Measurements from ENCODE around the gene MSRB2.
"Not testable (repeated sequence)": the region's sequence is repeated elsewhere in the genome, so short reads cannot be mapped to it uniquely, and the experiment has no call there.

The MSRB2 gene

GRCh38 chr10:23095404-23095965, at the start of gene MSRB2:
Gene MSRB2 (plus strand): TSS chr10:23095579. CDS start chr10:23095609, 30 bp downstream.
- DNase-seq (ENCODE audit: low spot score), result peak; percentile 96

GRCh38 chr10:23046027-23046426, 49.4 kb upstream of the MSRB2 start:
- no peak for DNase-seq (ENCODE audit: low spot score)

- no peak for DNase-seq (ENCODE audit: low spot score)
These were observed 48.0 kb upstream of the MSRB2 start for GRCh38 chr10:23047201-23048050.

GRCh38 chr10:23048191-23048590, 47.2 kb upstream of the MSRB2 start:
- no peak for DNase-seq (ENCODE audit: low spot score)

- no peak for DNase-seq (ENCODE audit: low spot score)
These were observed 44.1 kb upstream of the MSRB2 start for GRCh38 chr10:23051278-23051677.

- DNase-seq (ENCODE audit: low spot score), result no peak
These were observed 43.5 kb upstream of the MSRB2 start for GRCh38 chr10:23051855-23052331.

- DNase-seq (ENCODE audit: low spot score), result no peak
These were observed 42.3 kb upstream of the MSRB2 start for GRCh38 chr10:23053036-23053435.

GRCh38 chr10:23055424-23056185, 39.8 kb upstream of the MSRB2 start:
- DNase-seq (ENCODE audit: low spot score), result no peak

GRCh38 chr10:23056186-23056579, 39.2 kb upstream of the MSRB2 start:
- no peak for DNase-seq (ENCODE audit: low spot score)

- no peak for DNase-seq (ENCODE audit: low spot score)
These were observed 37.0 kb upstream of the MSRB2 start for GRCh38 chr10:23058366-23058765.

- no peak for DNase-seq (ENCODE audit: low spot score)
These were observed 34.5 kb upstream of the MSRB2 start for GRCh38 chr10:23060918-23061317.

GRCh38 chr10:23063045-23063972, 32.1 kb upstream of the MSRB2 start:
- DNase-seq (ENCODE audit: low spot score), result peak; percentile 33

- no peak for DNase-seq (ENCODE audit: low spot score)
These were observed 31.2 kb upstream of the MSRB2 start for GRCh38 chr10:23063973-23064812.

- not testable (repeated sequence) for DNase-seq (ENCODE audit: low spot score)
These were observed 30.6 kb upstream of the MSRB2 start for GRCh38 chr10:23064813-23065114.

- DNase-seq (ENCODE audit: low spot score), result peak; percentile 83
These were observed 30.0 kb upstream of the MSRB2 start for GRCh38 chr10:23065181-23065948.

GRCh38 chr10:23067337-23067736, 28.0 kb upstream of the MSRB2 start:
- no peak for DNase-seq (ENCODE audit: low spot score)

GRCh38 chr10:23067939-23068775, 27.2 kb upstream of the MSRB2 start:
- peak; percentile 57 for DNase-seq (ENCODE audit: low spot score)

GRCh38 chr10:23069019-23069815, 26.2 kb upstream of the MSRB2 start:
- DNase-seq (ENCODE audit: low spot score), result no peak

Measured in AG08396 (cell line).